ENCODE results near the gene SPTA1.

Gene SPTA1

GRCh38 chr1:158563853-158564252, 122.7 kb downstream of the SPTA1 start:
- no peak for DNase-seq
